Retinal pigment epithelial cell (primary cell): ENCODE measurements around the gene FAM53A.
A peak's percentile ranks its signal among the peaks of the same experiment; 100 is the strongest.

Experiments used
- DNase-seq: peaks from one replicate; pipeline ENCODE4 v3.0.0-alpha.2; 2010; ENCODE audit warnings: low read depth
- H3K4me3 ChIP-seq: 2 replicates; pipeline ENCODE4 v1.5.1; 2011; ENCODE audit warnings: mild to moderate bottlenecking, low read length, control low read depth, moderate library complexity
- TF ChIP-seq, protein P1 (sequence below): conservative IDR thresholded peaks from 2 replicates; pipeline ENCODE4 v1.5.1; 2011; ENCODE audit warnings: low read depth, low read length, control low read depth, inconsistent platforms

FAM53A gene

GRCh38 chr4:1691737-1692373 is 7.7 kb upstream of the FAM53A start:
- no peak overlapping the region for H3K4me3 ChIP-seq
- TF ChIP-seq, protein P1, sequence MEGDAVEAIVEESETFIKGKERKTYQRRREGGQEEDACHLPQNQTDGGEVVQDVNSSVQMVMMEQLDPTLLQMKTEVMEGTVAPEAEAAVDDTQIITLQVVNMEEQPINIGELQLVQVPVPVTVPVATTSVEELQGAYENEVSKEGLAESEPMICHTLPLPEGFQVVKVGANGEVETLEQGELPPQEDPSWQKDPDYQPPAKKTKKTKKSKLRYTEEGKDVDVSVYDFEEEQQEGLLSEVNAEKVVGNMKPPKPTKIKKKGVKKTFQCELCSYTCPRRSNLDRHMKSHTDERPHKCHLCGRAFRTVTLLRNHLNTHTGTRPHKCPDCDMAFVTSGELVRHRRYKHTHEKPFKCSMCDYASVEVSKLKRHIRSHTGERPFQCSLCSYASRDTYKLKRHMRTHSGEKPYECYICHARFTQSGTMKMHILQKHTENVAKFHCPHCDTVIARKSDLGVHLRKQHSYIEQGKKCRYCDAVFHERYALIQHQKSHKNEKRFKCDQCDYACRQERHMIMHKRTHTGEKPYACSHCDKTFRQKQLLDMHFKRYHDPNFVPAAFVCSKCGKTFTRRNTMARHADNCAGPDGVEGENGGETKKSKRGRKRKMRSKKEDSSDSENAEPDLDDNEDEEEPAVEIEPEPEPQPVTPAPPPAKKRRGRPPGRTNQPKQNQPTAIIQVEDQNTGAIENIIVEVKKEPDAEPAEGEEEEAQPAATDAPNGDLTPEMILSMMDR: no peak
- no peak for DNase-seq

DNA sequence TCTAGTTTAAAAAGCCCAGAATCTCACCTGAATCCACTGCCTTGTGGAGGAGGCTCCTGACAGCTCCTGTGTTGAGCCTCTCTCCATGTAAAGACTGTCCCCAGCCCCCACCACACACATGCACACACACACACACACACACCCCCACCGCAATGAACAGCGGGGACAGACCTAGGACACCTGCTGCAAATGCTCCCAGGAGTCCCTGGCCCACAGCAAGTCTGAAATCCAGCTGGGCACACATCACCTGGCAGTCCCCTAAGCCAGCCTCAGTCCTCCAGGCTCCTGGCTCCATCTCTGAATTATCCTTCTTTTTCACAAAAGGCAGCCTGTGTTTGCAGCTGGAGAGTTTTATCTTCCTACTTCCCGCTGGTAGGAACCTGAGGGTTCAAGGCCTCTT is 6.6 kb upstream of the FAM53A start:
- TF ChIP-seq, protein P1: no peak
- H3K4me3 ChIP-seq: no peak overlapping the region
- no peak for DNase-seq

DNA sequence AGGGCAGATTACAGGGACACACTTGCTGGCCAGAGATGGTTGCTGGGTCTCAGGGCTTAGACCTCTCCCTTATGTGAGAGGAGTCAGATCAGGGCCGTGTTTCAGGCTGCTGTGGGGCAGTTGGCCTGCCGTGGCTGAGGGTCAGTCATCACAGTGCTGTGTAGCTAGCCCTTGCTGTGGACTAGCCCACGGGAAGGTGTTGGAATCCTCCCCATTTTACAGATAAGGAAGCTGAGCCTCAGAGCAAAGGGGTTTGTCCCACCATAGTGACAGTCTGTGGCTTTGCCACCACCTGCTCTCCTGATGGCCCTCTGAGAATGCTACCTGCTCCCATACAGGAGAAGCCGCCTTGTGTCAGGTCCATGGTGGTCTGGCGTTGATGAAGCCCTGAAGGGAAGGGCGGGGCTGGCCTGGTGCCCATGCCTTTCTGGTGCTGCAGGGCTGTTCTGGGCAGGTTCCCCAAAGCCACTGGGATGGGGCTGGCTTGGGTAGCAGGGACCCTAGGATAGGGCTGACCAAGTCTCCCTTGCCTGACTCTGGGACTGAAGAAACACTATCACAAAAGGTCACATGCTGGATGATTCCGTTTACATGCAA is 2.4 kb upstream of the FAM53A start:
- no peak overlapping the region for H3K4me3 ChIP-seq
- TF ChIP-seq, protein P1: no peak

DNA sequence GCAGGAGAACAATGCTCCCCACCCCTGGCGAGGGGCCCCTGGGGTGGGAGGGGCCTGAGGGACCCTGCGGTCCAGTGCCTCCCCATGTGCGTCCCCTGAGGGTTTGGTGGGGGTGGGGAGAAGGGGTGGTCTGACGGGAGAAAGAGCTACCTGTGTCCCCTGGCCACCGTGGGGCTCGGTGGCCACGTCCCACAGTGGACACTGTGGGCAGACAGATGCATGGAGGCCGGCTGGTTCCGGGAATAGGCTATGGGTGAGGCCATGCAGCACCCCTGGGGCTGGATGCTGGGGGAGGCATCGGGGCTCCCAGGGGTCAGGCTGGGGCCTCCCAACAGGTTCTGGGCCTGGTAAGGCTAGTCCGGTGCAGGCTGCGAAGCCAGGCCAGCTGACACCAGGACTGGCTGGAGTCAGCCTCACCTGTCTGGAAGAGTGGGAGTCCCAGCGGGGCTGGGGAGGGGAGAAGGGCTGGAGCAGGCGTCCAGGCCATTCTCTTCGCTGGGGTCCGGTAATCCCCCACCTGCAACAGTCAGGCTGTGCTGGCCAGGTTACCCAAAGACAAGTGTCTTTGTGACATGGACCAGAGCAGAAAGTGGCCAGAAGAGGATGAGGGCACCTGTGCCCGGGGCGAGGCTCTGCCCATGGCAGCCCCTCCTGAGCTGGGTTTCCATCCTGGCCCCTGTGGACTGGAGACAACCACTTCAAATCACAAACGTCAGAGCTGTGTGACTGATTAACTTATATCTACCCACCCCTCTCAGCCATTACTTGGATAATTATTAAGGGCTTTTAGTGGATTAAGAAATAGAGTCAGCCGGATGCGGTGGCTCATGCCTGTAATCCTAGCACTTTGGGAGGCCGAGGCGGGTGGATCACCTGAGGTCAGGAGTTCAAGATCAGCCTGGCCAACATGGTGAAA is 1.4 kb upstream of the FAM53A start:
- no peak overlapping the region for H3K4me3 ChIP-seq
- DNase-seq: peak; percentile 33
- TF ChIP-seq, protein P1: no peak

More for the DNA sequence above, 2.4 kb upstream of the FAM53A start:
- DNase-seq: no peak

GRCh38 chr4:1684506-1685234 is 557 bp upstream of the FAM53A start:
- TF ChIP-seq, protein P1: no peak
- no peak for DNase-seq
- H3K4me3 ChIP-seq: peak overlapping the region; percentile 10

DNA sequence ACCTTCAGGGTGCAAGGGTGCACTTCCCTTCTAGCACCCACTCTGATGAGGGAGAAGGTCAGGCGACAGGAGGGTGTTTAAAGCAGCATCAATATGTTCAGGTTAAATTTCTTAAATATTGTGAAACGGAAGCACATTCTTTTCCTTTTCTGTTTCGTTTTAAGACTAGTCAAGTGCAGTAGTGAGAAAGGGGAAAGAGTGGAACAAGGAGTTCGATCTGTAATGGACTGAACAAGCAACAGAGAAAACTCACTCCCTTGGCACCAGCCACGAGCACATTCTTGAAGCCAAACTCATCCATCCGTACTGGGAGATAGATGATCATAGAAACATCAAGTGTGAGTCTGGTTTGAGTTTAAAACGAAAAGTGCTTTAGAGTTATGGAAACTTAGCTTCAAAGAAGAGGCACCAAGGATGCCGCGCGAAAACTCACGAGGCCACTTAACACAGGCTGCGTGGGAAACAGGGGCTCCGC is 815 bp downstream of the FAM53A start:
- peak; percentile 51 for DNase-seq
- H3K4me3 ChIP-seq: peak overlapping the region; percentile 53
- TF ChIP-seq, protein P1: no peak
